H54 (cell line): ENCODE results near the gene TACO1.

Experiments
- DNase-seq: peaks from one replicate; pipeline ENCODE4 v3.0.0; 2011; ENCODE audit warnings: low spot score, mixed read lengths; ENCODE audit not compliant: insufficient read length
- FAIRE-seq: peaks from 3 replicates; lab custom pipeline; 2011; peaks lifted over from hg19 to GRCh38; lab: Jason Lieb, UNC
- POLR2A ChIP-seq: IDR thresholded peaks from 2 replicates; pipeline ENCODE4 v1.6.1; 2011; ENCODE audit warnings: low read depth, mild to moderate bottlenecking, low read length

Gene TACO1

GRCh38 chr17:63600569-63601438 is at the start of gene TACO1:
Gene TACO1, plus strand, starts transcription at chr17:63600895. Its CDS starts 189 bp downstream, at chr17:63601084.
- DNase-seq = peak; percentile 81
- peak; percentile 54; the same call in 1 of the 2 replicates for TF ChIP-seq POLR2A
- no peak for FAIRE-seq

GRCh38 chr17:63552211-63552610 is 48.5 kb upstream of the TACO1 start:
- DNase-seq = no peak
- no peak for TF ChIP-seq POLR2A
- FAIRE-seq = no peak

GRCh38 chr17:63555500-63556156 is 45.1 kb upstream of the TACO1 start:
- no peak for FAIRE-seq
- DNase-seq = no peak
- no peak for TF ChIP-seq POLR2A

- DNase-seq = no peak
- no peak for FAIRE-seq
- no peak for TF ChIP-seq POLR2A
These were observed 43.3 kb upstream of the TACO1 start for GRCh38 chr17:63557416-63557815.

- FAIRE-seq (no peak), DNase-seq (no peak)
- no peak for TF ChIP-seq POLR2A
These were observed 42.3 kb upstream of the TACO1 start for GRCh38 chr17:63558441-63558840.

- no peak for DNase-seq
- no peak for TF ChIP-seq POLR2A
- no peak for FAIRE-seq
These were observed 38.9 kb upstream of the TACO1 start for GRCh38 chr17:63561819-63562218.

- no peak for DNase-seq
- no peak for FAIRE-seq
- no peak for TF ChIP-seq POLR2A
These were observed 37.4 kb upstream of the TACO1 start for GRCh38 chr17:63563339-63563738.

GRCh38 chr17:63564562-63564961 is 36.1 kb upstream of the TACO1 start:
- no peak for TF ChIP-seq POLR2A
- DNase-seq (no peak), FAIRE-seq (no peak)

GRCh38 chr17:63567229-63567628 is 33.5 kb upstream of the TACO1 start:
- FAIRE-seq (no peak), DNase-seq (no peak)
- no peak for TF ChIP-seq POLR2A

GRCh38 chr17:63568563-63568962 is 32.1 kb upstream of the TACO1 start:
- no peak for DNase-seq
- no peak for TF ChIP-seq POLR2A
- FAIRE-seq = no peak

GRCh38 chr17:63571632-63572310 is 28.9 kb upstream of the TACO1 start:
- DNase-seq = peak; percentile 48
- TF ChIP-seq POLR2A = no peak
- FAIRE-seq = peak; percentile 94

GRCh38 chr17:63573634-63574033 is 27.1 kb upstream of the TACO1 start:
- DNase-seq = no peak
- no peak for TF ChIP-seq POLR2A
- no peak for FAIRE-seq

GRCh38 chr17:63578027-63578768 is 22.5 kb upstream of the TACO1 start:
- FAIRE-seq (no peak), DNase-seq (no peak)
- TF ChIP-seq POLR2A = no peak
